Measurements from ENCODE around the gene EEIG1.

The EEIG1 gene

GRCh38 chr9:127935765-127936221 lies 45.0 kb downstream of the EEIG1 start:
- Histone ChIP-seq H3K9ac (ENCODE audit: insufficient read length, low read depth) (peak overlapping the region; percentile 96), H3K36me3 (ENCODE audit: insufficient read depth, insufficient read length, low read length) (peaks cover 33% of the 10 kb centered on the region), H3K4me3 (ENCODE audit: insufficient read length, low read depth) (peak overlapping the region; percentile 9), H3K9me3 (ENCODE audit: insufficient read depth, low read length) (no peaks in the 10 kb centered on the region), H3K4me1 (ENCODE audit: insufficient read depth, insufficient read length) (peaks cover 17% of the 10 kb centered on the region), H3K27me3 (ENCODE audit: insufficient read depth, insufficient read length) (no peaks in the 10 kb centered on the region)
- TF ChIP-seq YY1 (IDR thresholded peaks at IDR 0.05; ENCODE audit: insufficient read depth, insufficient read length) (no peak), SUZ12 (IDR thresholded peaks at IDR 0.05; ENCODE audit: extremely low read depth, insufficient read depth, insufficient read length) (no peak), ZNF274 (IDR thresholded peaks at IDR 0.05; ENCODE audit: low read depth, low read length) (no peak)
- no peak for DNase-seq (ENCODE audit: low read depth, low spot score)

- Histone ChIP-seq H3K27me3 (ENCODE audit: insufficient read depth, insufficient read length) (no peaks in the 10 kb centered on the region), H3K36me3 (ENCODE audit: insufficient read depth, insufficient read length, low read length) (peaks cover 30% of the 10 kb centered on the region), H3K4me3 (ENCODE audit: insufficient read length, low read depth) (no peak overlapping the region), H3K9ac (ENCODE audit: insufficient read length, low read depth) (no peak overlapping the region), H3K4me1 (ENCODE audit: insufficient read depth, insufficient read length) (peaks cover 20% of the 10 kb centered on the region), H3K9me3 (ENCODE audit: insufficient read depth, low read length) (no peaks in the 10 kb centered on the region)
- DNase-seq (ENCODE audit: low read depth, low spot score) = no peak
- no peak for TF ChIP-seq SUZ12 (IDR thresholded peaks at IDR 0.05; ENCODE audit: extremely low read depth, insufficient read depth, insufficient read length)
- no peak for TF ChIP-seq ZNF274 (IDR thresholded peaks at IDR 0.05; ENCODE audit: low read depth, low read length)
- TF ChIP-seq YY1 (IDR thresholded peaks at IDR 0.05; ENCODE audit: insufficient read depth, insufficient read length) = no peak
Observed at GRCh38 chr9:127934986-127935385, 45.8 kb downstream of the EEIG1 start.

DNA sequence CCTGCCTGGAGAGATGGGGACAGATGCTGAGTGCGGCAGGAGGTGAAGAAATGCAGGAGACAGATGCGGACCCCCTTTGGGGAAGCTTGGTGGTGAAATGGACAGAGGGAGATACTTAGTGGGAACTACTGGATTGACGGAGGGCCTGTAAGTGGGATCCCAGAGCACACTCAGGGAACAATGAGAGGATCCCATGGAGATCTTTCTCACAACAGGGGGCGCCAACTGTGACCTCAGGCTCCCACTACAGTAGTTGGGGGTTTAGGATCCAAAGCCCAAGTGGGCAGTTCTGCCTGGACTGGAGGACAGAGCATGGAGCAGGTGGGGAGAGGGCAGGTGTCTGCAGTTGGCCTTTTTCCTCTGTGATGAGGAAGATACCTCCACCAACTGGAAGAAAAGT lies 46.5 kb downstream of the EEIG1 start:
- TF ChIP-seq YY1 (IDR thresholded peaks at IDR 0.05; ENCODE audit: insufficient read depth, insufficient read length) = no peak
- TF ChIP-seq ZNF274 (IDR thresholded peaks at IDR 0.05; ENCODE audit: low read depth, low read length) = no peak
- TF ChIP-seq SUZ12 (IDR thresholded peaks at IDR 0.05; ENCODE audit: extremely low read depth, insufficient read depth, insufficient read length) = no peak
- H3K9ac ChIP-seq (ENCODE audit: insufficient read length, low read depth) = no peak overlapping the region
- H3K4me1 ChIP-seq (ENCODE audit: insufficient read depth, insufficient read length) = peaks cover 27% of the 10 kb centered on the region
- H3K27me3 ChIP-seq (ENCODE audit: insufficient read depth, insufficient read length) = peaks cover 7% of the 10 kb centered on the region
- no peak for DNase-seq (ENCODE audit: low read depth, low spot score)
- no peak overlapping the region for H3K4me3 ChIP-seq (ENCODE audit: insufficient read length, low read depth)
- peaks cover 26% of the 10 kb centered on the region for H3K36me3 ChIP-seq (ENCODE audit: insufficient read depth, insufficient read length, low read length)
- H3K9me3 ChIP-seq (ENCODE audit: insufficient read depth, low read length) = no peaks in the 10 kb centered on the region

- TF ChIP-seq SUZ12 (IDR thresholded peaks at IDR 0.05; ENCODE audit: extremely low read depth, insufficient read depth, insufficient read length) = no peak
- TF ChIP-seq YY1 (IDR thresholded peaks at IDR 0.05; ENCODE audit: insufficient read depth, insufficient read length) = no peak
- TF ChIP-seq ZNF274 (IDR thresholded peaks at IDR 0.05; ENCODE audit: low read depth, low read length) = no peak
- no peak for DNase-seq (ENCODE audit: low read depth, low spot score)
- peak overlapping the region; percentile 27 for H3K4me3 ChIP-seq (ENCODE audit: insufficient read length, low read depth)
- peak overlapping the region; percentile 44 for H3K9ac ChIP-seq (ENCODE audit: insufficient read length, low read depth)
- no peaks in the 10 kb centered on the region for H3K9me3 ChIP-seq (ENCODE audit: insufficient read depth, low read length)
- H3K27me3 ChIP-seq (ENCODE audit: insufficient read depth, insufficient read length) = peaks cover 34% of the 10 kb centered on the region
- H3K36me3 ChIP-seq (ENCODE audit: insufficient read depth, insufficient read length, low read length) = peaks cover 21% of the 10 kb centered on the region
- H3K4me1 ChIP-seq (ENCODE audit: insufficient read depth, insufficient read length) = peaks cover 39% of the 10 kb centered on the region
Observed at GRCh38 chr9:127931092-127931881, 49.5 kb downstream of the EEIG1 start.

Measured in NT2/D1 (cell line).